ENCODE measurements around the gene EML1. TPM values are rescaled to one million over a fixed set of nuclear protein-coding genes. Genes with fewer than 3 reads are reported as not detected.

EML1 gene
- total RNA-seq, 1 donor from 2014 or later: 57.2 TPM

- no peaks in the 10 kb centered on the region for H3K9me3 Mint-ChIP-seq
- Histone ChIP-seq H3K27me3 (no peaks in the 10 kb centered on the region), H3F3A (ENCODE audit: low read depth) (peaks cover 25% of the 10 kb centered on the region), H3K4me2 (no peak overlapping the region), H3K9me3 (ENCODE audit: low read depth) (no peaks in the 10 kb centered on the region), H3K27ac (no peak overlapping the region), H2AFZ (replicated peaks) (no peak overlapping the region), H4K20me1 (ENCODE audit: low read depth) (no peaks in the 10 kb centered on the region), H3K4me3 (no peak overlapping the region), H3K4me1 (peaks cover 22% of the 10 kb centered on the region), H3K79me2 (ENCODE audit: low read depth) (no peaks in the 10 kb centered on the region), H3K9ac (no peak overlapping the region), H3K36me3 (no peaks in the 10 kb centered on the region)
- peaks cover 48% of the 10 kb centered on the region for H3K4me1 Mint-ChIP-seq
- no peak overlapping the region for H3K4me3 Mint-ChIP-seq
- H3K36me3 Mint-ChIP-seq: no peaks in the 10 kb centered on the region
- H3K27ac Mint-ChIP-seq: no peak overlapping the region
- no peak for DNase-seq (ENCODE audit: low spot score)
- peaks cover 11% of the 10 kb centered on the region for H3K27me3 Mint-ChIP-seq (ENCODE audit: insufficient read depth, low read depth)
- TF ChIP-seq EZH2 (IDR thresholded peaks at IDR 0.05) (no peak), CTCF (IDR thresholded peaks at IDR 0.05) (no peak), EZH2phosphoT487 (IDR thresholded peaks at IDR 0.05) (no peak)
These were observed 37.3 kb upstream of the EML1 start for GRCh38 chr14:99755629-99756603.

- TF ChIP-seq CTCF (IDR thresholded peaks at IDR 0.05) (no peak), EZH2 (IDR thresholded peaks at IDR 0.05) (no peak), EZH2phosphoT487 (IDR thresholded peaks at IDR 0.05) (no peak)
- no peak overlapping the region for H3K4me3 Mint-ChIP-seq
These were observed 36.4 kb upstream of the EML1 start for GRCh38 chr14:99756796-99757195.

GRCh38 chr14:99757331-99758070, 35.7 kb upstream of the EML1 start:
- Mint-ChIP-seq H3K9me3 (no peaks in the 10 kb centered on the region), H3K4me3 (no peak overlapping the region), H3K36me3 (no peaks in the 10 kb centered on the region), H3K4me1 (peaks cover 47% of the 10 kb centered on the region), H3K27me3 (ENCODE audit: insufficient read depth, low read depth) (peaks cover 13% of the 10 kb centered on the region), H3K27ac (peak overlapping the region; percentile 15)
- Histone ChIP-seq H3K27me3 (no peaks in the 10 kb centered on the region), H3K4me2 (no peak overlapping the region), H3F3A (ENCODE audit: low read depth) (peaks cover 25% of the 10 kb centered on the region), H3K9ac (no peak overlapping the region), H3K4me3 (no peak overlapping the region), H3K9me3 (ENCODE audit: low read depth) (no peaks in the 10 kb centered on the region), H3K27ac (no peak overlapping the region), H2AFZ (replicated peaks) (no peak overlapping the region), H4K20me1 (ENCODE audit: low read depth) (no peaks in the 10 kb centered on the region), H3K4me1 (peaks cover 22% of the 10 kb centered on the region), H3K79me2 (ENCODE audit: low read depth) (no peaks in the 10 kb centered on the region), H3K36me3 (no peaks in the 10 kb centered on the region)
- TF ChIP-seq EZH2phosphoT487 (IDR thresholded peaks at IDR 0.05) (no peak), EZH2 (IDR thresholded peaks at IDR 0.05) (no peak), CTCF (IDR thresholded peaks at IDR 0.05) (no peak)
- no peak for DNase-seq (ENCODE audit: low spot score)

More at GRCh38 chr14:99756796-99757195, 36.4 kb upstream of the EML1 start:
- Mint-ChIP-seq H3K4me1 (peaks cover 46% of the 10 kb centered on the region), H3K27ac (peak overlapping the region; percentile 24), H3K27me3 (ENCODE audit: insufficient read depth, low read depth) (peaks cover 13% of the 10 kb centered on the region), H3K9me3 (no peaks in the 10 kb centered on the region), H3K36me3 (no peaks in the 10 kb centered on the region)
- Histone ChIP-seq H4K20me1 (ENCODE audit: low read depth) (no peaks in the 10 kb centered on the region), H3K4me3 (no peak overlapping the region), H3K4me1 (peaks cover 22% of the 10 kb centered on the region), H3K9ac (no peak overlapping the region), H3K36me3 (no peaks in the 10 kb centered on the region), H3K27ac (no peak overlapping the region), H2AFZ (replicated peaks) (no peak overlapping the region), H3K4me2 (no peak overlapping the region), H3K9me3 (ENCODE audit: low read depth) (no peaks in the 10 kb centered on the region), H3K27me3 (no peaks in the 10 kb centered on the region), H3K79me2 (ENCODE audit: low read depth) (no peaks in the 10 kb centered on the region), H3F3A (ENCODE audit: low read depth) (peaks cover 25% of the 10 kb centered on the region)
- no peak for DNase-seq (ENCODE audit: low spot score)

Data from neural progenitor cell (in vitro differentiated cells).